Gastroesophageal sphincter (tissue), 4 donors: ENCODE measurements around the gene COL4A2. TPM values are rescaled to one million over a fixed set of nuclear protein-coding genes. Genes with fewer than 3 reads are reported as not detected.

Experiments used
- ATAC-seq: fragments of 150-250 bp; one replicate; pipeline ENCODE4 v1.9.1; 2016; ENCODE audit warnings: mild to moderate bottlenecking, moderate library complexity
- H3K27ac ChIP-seq, 4 donors: fragments of 200-600 bp; sonication (generic) in 3 of 4; 1 replicate in 3 of 4; 2 replicates in 1 of 4; pipeline ENCODE4 v1.5.1; 2016 to 2019
- H3K27me3 ChIP-seq: fragments of 200-600 bp; sonication (generic); one replicate; pipeline ENCODE4 v1.5.1; 2019
- H3K36me3 ChIP-seq, 2 donors: fragments of 200-600 bp; sonication (generic); one replicate each; pipeline ENCODE4 v1.5.1; 2019; ENCODE audit warnings: control low read depth in 1 of 2
- H3K4me1 ChIP-seq, 3 donors: fragments of 200-600 bp; sonication (generic); 1 replicate in 2 of 3; 2 replicates in 1 of 3; pipeline ENCODE4 v1.5.1; 2016 to 2019; ENCODE audit warnings: control low read depth in 2 of 3
- H3K4me3 ChIP-seq, 2 donors: fragments of 200-600 bp; sonication (generic); one replicate each; pipeline ENCODE4 v1.5.1; 2019; ENCODE audit warnings: mild to moderate bottlenecking in 1 of 2, moderate library complexity in 1 of 2
- H3K9me3 ChIP-seq, 3 donors: fragments of 200-600 bp; sonication (generic); one replicate each; pipeline ENCODE4 v1.5.1; 2017 to 2019; ENCODE audit warnings: control low read depth in 2 of 3
- CTCF ChIP-seq, 4 experiments: fragments of 200-600 bp in 2 of 4; fragments of 450-650 bp in 2 of 4; sonication (generic) in 1 of 4; IDR thresholded peaks; one replicate each; pipeline ENCODE4 v1.5.1; 2017 to 2019; ENCODE audit warnings: antibody characterized with exemption in 4 of 4, mild to moderate bottlenecking in 2 of 4, moderate library complexity in 2 of 4
- EP300 ChIP-seq: sonication (generic); formaldehyde crosslinking; IDR thresholded peaks from one replicate; pipeline ENCODE4 v1.6.1; 2017; ENCODE audit warnings: antibody characterized with exemption, mild to moderate bottlenecking
- POLR2A ChIP-seq, 2 donors: fragments of 450-650 bp; IDR thresholded peaks; one replicate each; pipeline ENCODE4 v1.6.1; 2017; ENCODE audit warnings: antibody characterized with exemption in 2 of 2, mild to moderate bottlenecking in 2 of 2, moderate library complexity in 1 of 2
- POLR2AphosphoS5 ChIP-seq: sonication (generic); formaldehyde crosslinking; IDR thresholded peaks from one replicate; pipeline ENCODE4 v1.6.1; 2017; ENCODE audit warnings: antibody characterized with exemption
- WGBS, 2 donors: methylation state at CpG; one replicate each; pipeline ENCODE4 v1.1.5; 2018; ENCODE audit warnings: low coverage in 1 of 2; 5-methylcytosine and 5-hydroxymethylcytosine counted together
- total RNA-seq, 4 donors: library from RNA; depleted of rRNA; stranded (reverse); fragments of >200 nt; gene quantifications; one replicate each; pipeline ENCODE4 v1.1.0, GENCODE V29; 2016

COL4A2 gene
- total RNA-seq, 4 donors from 2014 or later, result 478 to 945 (median 543) TPM

- peaks cover 0 to 64% (median 3%) of the 10 kb centered on the region in 3 donors for H3K4me1 ChIP-seq
- H3K9me3 ChIP-seq, result no peaks in the 10 kb centered on the region
- no peak for ATAC-seq
- no peaks in the 10 kb centered on the region for H3K27me3 ChIP-seq
- peak overlapping the region; percentile 56 to 91 for H3K4me3 ChIP-seq
- 19 to 40% methylated on average over 1 to 7 of the region's 15 CpGs for WGBS, 2 donors
- H3K27ac ChIP-seq, result peak overlapping the region; percentile 81 to 96 (median 92)
- TF ChIP-seq CTCF (IDR thresholded peaks at IDR 0.05), result no peak
- peak; percentile 51 for TF ChIP-seq POLR2AphosphoS5
- peaks cover 0 to 28% of the 10 kb centered on the region in 2 donors for H3K36me3 ChIP-seq
These were observed 252.4 kb downstream of the COL4A2 start for GRCh38 chr13:110559429-110559943.

GRCh38 chr13:110559986-110560385 is 252.9 kb downstream of the COL4A2 start:
- H3K9me3 ChIP-seq, result no peaks in the 10 kb centered on the region
- H3K4me1 ChIP-seq, result peaks cover 0 to 64% (median 3%) of the 10 kb centered on the region in 3 donors
- 31 to 43% methylated on average over 4 to 5 of the region's 6 CpGs for WGBS, 2 donors
- ATAC-seq, result no peak
- peak overlapping the region; percentile 56 to 91 for H3K4me3 ChIP-seq
- no peaks in the 10 kb centered on the region for H3K27me3 ChIP-seq
- TF ChIP-seq EP300, result no peak
- no peak for TF ChIP-seq CTCF (IDR thresholded peaks at IDR 0.05)
- no peak for TF ChIP-seq POLR2AphosphoS5
- no peak for TF ChIP-seq POLR2A (IDR thresholded peaks at IDR 0.05)
- peak overlapping the region; percentile 81 to 96 (median 92) for H3K27ac ChIP-seq
- H3K36me3 ChIP-seq, result peaks cover 0 to 28% of the 10 kb centered on the region in 2 donors

- no peaks in the 10 kb centered on the region for H3K27me3 ChIP-seq
- peaks cover 0 to 23% of the 10 kb centered on the region in 2 donors for H3K36me3 ChIP-seq
- peak overlapping the region; percentile 81 to 96 (median 92) for H3K27ac ChIP-seq
- H3K4me3 ChIP-seq, result peak overlapping the region; percentile 56 to 91
- TF ChIP-seq EP300, result no peak
- TF ChIP-seq POLR2AphosphoS5, result peak; percentile 73
- no peak for TF ChIP-seq CTCF (IDR thresholded peaks at IDR 0.05)
- no peak for TF ChIP-seq POLR2A (IDR thresholded peaks at IDR 0.05)
- peak; percentile 34 for ATAC-seq
- H3K4me1 ChIP-seq, result peaks cover 0 to 57% (median 3%) of the 10 kb centered on the region in 3 donors
- 2 to 14% methylated on average over 5 of the region's 29 CpGs for WGBS, 2 donors
- H3K9me3 ChIP-seq, result no peaks in the 10 kb centered on the region
These were observed 253.7 kb downstream of the COL4A2 start for GRCh38 chr13:110560601-110561343.

GRCh38 chr13:110561344-110562035 is 254.4 kb downstream of the COL4A2 start, which contains the start of gene RAB20:
RAB20 (minus strand) TSS chr13:110561722; CDS start chr13:110561519, 203 bp downstream.
- peak; percentile 61 to 69 for TF ChIP-seq POLR2A (IDR thresholded peaks at IDR 0.05)
- TF ChIP-seq POLR2AphosphoS5, result peak; percentile 86
- TF ChIP-seq CTCF (IDR thresholded peaks at IDR 0.05), result no peak
- TF ChIP-seq EP300, result no peak
- peak; percentile 89 for ATAC-seq

More at GRCh38 chr13:110561344-110562035, 254.4 kb downstream of the COL4A2 start, which contains the start of gene RAB20:
- H3K9me3 ChIP-seq, result no peaks in the 10 kb centered on the region
- peaks cover 0 to 16% of the 10 kb centered on the region in 2 donors for H3K36me3 ChIP-seq
- H3K4me1 ChIP-seq, result peaks cover 0 to 50% (median 3%) of the 10 kb centered on the region in 3 donors
- 0% methylated on average over 3 of the region's 79 CpGs; no CpG with 5 or more reads in 1 of the 2 donors for WGBS, 2 donors
- peak within 1 kb of the TSS; percentile 56 to 91 for H3K4me3 ChIP-seq
- H3K27ac ChIP-seq, result peak within 1 kb of the TSS; percentile 81 to 96 (median 92)
- H3K27me3 ChIP-seq, result no peaks in the 10 kb centered on the region
